Measurements from ENCODE around the gene OR6K3.

The OR6K3 gene

DNA sequence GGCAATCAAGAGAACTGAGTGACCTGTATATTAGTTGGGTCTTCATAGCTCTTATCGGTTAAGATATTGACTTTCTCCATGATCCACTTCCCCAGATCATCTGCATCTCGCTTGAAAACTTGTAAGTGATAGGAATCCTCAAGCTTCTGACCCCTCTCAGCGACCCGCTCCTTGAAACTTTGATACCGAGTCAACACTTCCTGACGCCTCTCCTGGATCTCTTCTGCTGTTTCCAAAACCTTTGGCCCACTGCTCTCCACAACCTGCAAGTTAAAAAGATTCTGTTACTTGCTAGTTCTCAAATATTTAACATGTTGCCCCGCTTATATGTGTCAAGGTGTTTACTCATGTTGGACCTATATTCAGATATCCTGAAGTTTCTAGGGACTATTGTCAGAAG lies 35.4 kb downstream of the OR6K3 start:
- Mint-ChIP-seq H3K36me3 (ENCODE audit: low read depth) (no peaks in the 10 kb centered on the region), H3K4me1 (no peaks in the 10 kb centered on the region), H3K9me3 (no peaks in the 10 kb centered on the region), H3K27me3 (ENCODE audit: low read depth, poor library complexity) (peaks cover 5% of the 10 kb centered on the region), H3K27ac (no peak overlapping the region), H3K4me3 (no peak overlapping the region)
- TF ChIP-seq, protein P1, sequence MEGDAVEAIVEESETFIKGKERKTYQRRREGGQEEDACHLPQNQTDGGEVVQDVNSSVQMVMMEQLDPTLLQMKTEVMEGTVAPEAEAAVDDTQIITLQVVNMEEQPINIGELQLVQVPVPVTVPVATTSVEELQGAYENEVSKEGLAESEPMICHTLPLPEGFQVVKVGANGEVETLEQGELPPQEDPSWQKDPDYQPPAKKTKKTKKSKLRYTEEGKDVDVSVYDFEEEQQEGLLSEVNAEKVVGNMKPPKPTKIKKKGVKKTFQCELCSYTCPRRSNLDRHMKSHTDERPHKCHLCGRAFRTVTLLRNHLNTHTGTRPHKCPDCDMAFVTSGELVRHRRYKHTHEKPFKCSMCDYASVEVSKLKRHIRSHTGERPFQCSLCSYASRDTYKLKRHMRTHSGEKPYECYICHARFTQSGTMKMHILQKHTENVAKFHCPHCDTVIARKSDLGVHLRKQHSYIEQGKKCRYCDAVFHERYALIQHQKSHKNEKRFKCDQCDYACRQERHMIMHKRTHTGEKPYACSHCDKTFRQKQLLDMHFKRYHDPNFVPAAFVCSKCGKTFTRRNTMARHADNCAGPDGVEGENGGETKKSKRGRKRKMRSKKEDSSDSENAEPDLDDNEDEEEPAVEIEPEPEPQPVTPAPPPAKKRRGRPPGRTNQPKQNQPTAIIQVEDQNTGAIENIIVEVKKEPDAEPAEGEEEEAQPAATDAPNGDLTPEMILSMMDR (IDR thresholded peaks at IDR 0.05), result no peak
- DNase-seq, result no peak

DNA sequence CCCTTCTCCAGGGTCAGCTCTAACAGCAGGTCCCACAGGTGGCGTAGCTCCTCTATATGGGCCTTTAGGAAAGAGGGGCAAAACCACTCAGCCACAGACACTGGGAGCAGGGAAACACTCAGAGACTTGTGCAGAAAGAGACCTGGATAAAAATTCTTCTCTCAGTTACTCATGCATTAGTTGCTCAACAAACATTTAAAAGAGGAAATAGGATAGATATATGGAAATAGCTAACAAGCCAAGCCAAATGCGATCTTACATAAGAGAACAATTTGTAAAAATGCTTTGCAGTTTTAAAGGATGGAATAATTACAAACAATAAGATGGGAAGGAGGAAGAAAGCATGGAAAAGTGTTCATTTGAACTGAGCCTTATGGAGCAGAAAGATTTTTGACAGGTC lies 38.9 kb downstream of the OR6K3 start:
- DNase-seq, result no peak
- no peaks in the 10 kb centered on the region for H3K36me3 Mint-ChIP-seq (ENCODE audit: low read depth)
- H3K27ac Mint-ChIP-seq, result no peak overlapping the region
- H3K9me3 Mint-ChIP-seq, result no peaks in the 10 kb centered on the region
- peaks cover 3% of the 10 kb centered on the region for H3K27me3 Mint-ChIP-seq (ENCODE audit: low read depth, poor library complexity)
- TF ChIP-seq, protein P1 (IDR thresholded peaks at IDR 0.05), result no peak
- H3K4me1 Mint-ChIP-seq, result no peaks in the 10 kb centered on the region
- no peak overlapping the region for H3K4me3 Mint-ChIP-seq

DNA sequence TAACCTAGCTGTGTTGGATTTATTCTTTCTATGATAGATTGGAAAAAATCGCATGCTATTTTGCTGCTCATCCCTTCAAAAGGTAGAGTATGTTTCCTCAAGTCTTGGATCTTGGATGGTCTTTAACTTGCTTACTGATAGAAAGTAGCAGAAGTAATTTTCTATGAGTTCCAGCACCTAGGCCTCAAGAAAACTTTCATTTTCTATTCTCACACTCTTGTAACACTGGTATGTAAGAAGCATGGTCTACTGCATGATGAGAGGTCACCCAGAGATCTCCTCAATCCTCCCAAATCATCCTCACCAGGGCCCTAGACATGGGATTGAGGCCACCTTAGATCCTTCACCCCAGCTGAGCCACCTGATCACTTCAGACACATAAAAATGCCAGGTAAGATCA lies 41.2 kb downstream of the OR6K3 start:
- TF ChIP-seq, protein P1 (IDR thresholded peaks at IDR 0.05), result no peak
- Mint-ChIP-seq H3K4me3 (no peak overlapping the region), H3K4me1 (no peaks in the 10 kb centered on the region), H3K9me3 (no peaks in the 10 kb centered on the region), H3K27me3 (ENCODE audit: low read depth, poor library complexity) (no peaks in the 10 kb centered on the region), H3K27ac (no peak overlapping the region), H3K36me3 (ENCODE audit: low read depth) (no peaks in the 10 kb centered on the region)
- no peak for DNase-seq

DNA sequence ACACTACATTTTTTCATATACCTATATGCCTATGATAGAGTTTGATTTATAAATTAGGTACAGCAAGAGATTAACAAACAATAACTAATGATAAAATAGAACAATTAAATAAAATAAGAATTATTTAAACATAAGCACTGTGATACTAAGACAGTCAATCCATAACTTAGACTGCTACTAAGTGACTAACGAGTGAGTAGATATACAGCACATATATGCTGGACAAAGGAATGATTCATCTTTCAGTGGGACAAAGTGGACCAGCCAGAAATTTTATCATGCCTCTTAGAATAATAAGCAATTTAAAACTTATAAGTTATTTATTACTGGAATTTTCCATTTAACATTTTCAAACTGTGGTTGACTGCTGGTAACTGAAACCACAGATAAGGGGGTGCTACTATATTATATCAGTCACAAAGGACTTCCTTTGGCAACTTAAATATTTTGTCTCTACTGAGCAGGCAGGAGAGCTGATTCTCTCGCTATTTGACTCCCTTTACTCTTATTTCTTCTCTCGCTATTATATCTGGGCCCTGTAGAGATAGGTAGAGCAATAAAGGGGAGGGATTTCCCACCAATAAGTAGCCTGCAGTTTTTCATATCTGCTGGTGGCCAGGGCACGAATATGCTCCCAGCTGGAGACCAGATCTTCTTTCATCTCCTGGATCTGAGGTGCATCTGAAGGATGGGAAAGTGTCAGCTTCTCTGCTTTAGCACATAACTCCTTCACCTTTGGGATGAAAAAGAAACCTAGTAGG lies 44.8 kb downstream of the OR6K3 start:
- H3K27ac Mint-ChIP-seq, result no peak overlapping the region
- H3K27me3 Mint-ChIP-seq (ENCODE audit: low read depth, poor library complexity), result no peaks in the 10 kb centered on the region
- H3K4me1 Mint-ChIP-seq, result no peaks in the 10 kb centered on the region
- no peak overlapping the region for H3K4me3 Mint-ChIP-seq
- DNase-seq, result no peak
- TF ChIP-seq, protein P1 (IDR thresholded peaks at IDR 0.05), result no peak
- H3K9me3 Mint-ChIP-seq, result no peaks in the 10 kb centered on the region
- no peaks in the 10 kb centered on the region for H3K36me3 Mint-ChIP-seq (ENCODE audit: low read depth)

DNA sequence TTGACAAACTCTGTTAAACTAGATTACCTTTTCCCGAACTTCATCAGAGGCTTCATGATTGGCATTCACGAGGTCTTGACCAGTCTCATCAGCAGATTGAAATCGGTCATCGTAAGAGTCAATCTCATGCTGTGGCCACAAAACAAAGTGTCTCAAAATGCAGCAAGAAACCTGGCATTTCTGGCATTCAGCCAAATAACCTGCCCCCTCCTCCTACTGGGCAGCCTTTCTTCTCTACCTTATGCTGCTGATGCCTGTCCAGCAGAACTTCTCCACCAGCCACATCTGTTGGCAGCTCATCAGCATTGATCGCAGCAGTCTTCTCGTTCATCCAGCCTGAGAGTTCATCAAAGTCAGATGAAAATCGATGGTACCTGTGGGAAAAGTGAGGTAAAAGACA lies 46.2 kb downstream of the OR6K3 start:
- no peak for DNase-seq
- Mint-ChIP-seq H3K4me3 (no peak overlapping the region), H3K27ac (no peak overlapping the region), H3K36me3 (ENCODE audit: low read depth) (no peaks in the 10 kb centered on the region), H3K4me1 (no peaks in the 10 kb centered on the region), H3K9me3 (no peaks in the 10 kb centered on the region), H3K27me3 (ENCODE audit: low read depth, poor library complexity) (no peaks in the 10 kb centered on the region)
- TF ChIP-seq, protein P1 (IDR thresholded peaks at IDR 0.05), result no peak
